Nephron (organoid): Measurements from ENCODE around the gene NABP2.
"Not testable (repeated sequence)": the region's sequence is repeated elsewhere in the genome, so short reads cannot be mapped to it uniquely, and the experiment has no call there.

Experiments
- H3K27ac Mint-ChIP-seq, 3 experiments: 2 replicates each; pipeline ENCODE4 v1.8.0; 2020; ENCODE audit warnings: mixed read lengths in 3 of 3, mild to moderate bottlenecking in 2 of 3, moderate library complexity in 1 of 3
- H3K27me3 Mint-ChIP-seq: 2 replicates; pipeline ENCODE4 v1.8.0; 2021; ENCODE audit warnings: low read depth, mild to moderate bottlenecking, moderate library complexity, mixed read lengths
- H3K36me3 Mint-ChIP-seq: 2 replicates; pipeline ENCODE4 v1.8.0; 2020; ENCODE audit warnings: low read depth, mixed read lengths
- H3K4me1 Mint-ChIP-seq: 2 replicates; pipeline ENCODE4 v1.8.0; 2020; ENCODE audit warnings: mixed read lengths
- H3K4me3 Mint-ChIP-seq, 3 experiments: 2 replicates each; pipeline ENCODE4 v1.8.0; 2020; ENCODE audit warnings: mild to moderate bottlenecking in 3 of 3, mixed read lengths in 3 of 3, moderate library complexity in 2 of 3
- H3K9me3 Mint-ChIP-seq: 2 replicates; pipeline ENCODE4 v1.8.0; 2020; ENCODE audit warnings: mixed read lengths
- CTCF ChIP-seq, 3 experiments: fragments of 200-600 bp; sonication (generic); IDR thresholded peaks; one replicate each; pipeline ENCODE4 v1.5.0; 2021; ENCODE audit warnings: antibody characterized with exemption in 3 of 3; ENCODE audit not compliant: unreplicated experiment in 3 of 3

Gene NABP2

GRCh38 chr12:56189099-56189917, 34.8 kb upstream of the NABP2 start, which contains the start of gene SMARCC2:
TSS of gene SMARCC2 (minus strand) at chr12:56189483. CDS start at chr12:56189461, 22 bp downstream.
- H3K9me3 Mint-ChIP-seq: no peaks in the 10 kb centered on the region
- peaks cover 20% of the 10 kb centered on the region for H3K4me1 Mint-ChIP-seq
- TF ChIP-seq CTCF (IDR thresholded peaks at IDR 0.05; ENCODE audit: unreplicated experiment in 3 of 3): peak; percentile 66 to 79 (median 75)
- peak within 1 kb of the TSS; percentile 96 to 99 (median 97) for H3K4me3 Mint-ChIP-seq
- H3K27me3 Mint-ChIP-seq: no peaks in the 10 kb centered on the region
- peak within 1 kb of the TSS; percentile 93 to 99 (median 99) for H3K27ac Mint-ChIP-seq
- H3K36me3 Mint-ChIP-seq: peaks cover 21% of the 10 kb centered on the region

- no peaks in the 10 kb centered on the region for H3K9me3 Mint-ChIP-seq
- H3K4me1 Mint-ChIP-seq: peaks cover 20% of the 10 kb centered on the region
- no peaks in the 10 kb centered on the region for H3K27me3 Mint-ChIP-seq
- H3K27ac Mint-ChIP-seq: peak overlapping the region; percentile 91 to 99 (median 99)
- peak in 2 of 3 experiments; percentile 15 to 22 for TF ChIP-seq CTCF (IDR thresholded peaks at IDR 0.05; ENCODE audit: unreplicated experiment in 3 of 3)
- H3K4me3 Mint-ChIP-seq: peak overlapping the region; percentile 95 to 99 (median 97)
- H3K36me3 Mint-ChIP-seq: peaks cover 13% of the 10 kb centered on the region
Measured at GRCh38 chr12:56189918-56190694, 34.0 kb upstream of the NABP2 start.

GRCh38 chr12:56190695-56191155, 33.4 kb upstream of the NABP2 start:
- Mint-ChIP-seq H3K4me3 (peak overlapping the region; percentile 95 to 99 (median 97)), H3K4me1 (peaks cover 20% of the 10 kb centered on the region), H3K36me3 (peaks cover 10% of the 10 kb centered on the region), H3K27ac (peak overlapping the region; percentile 91 to 99 (median 99)), H3K9me3 (no peaks in the 10 kb centered on the region), H3K27me3 (no peaks in the 10 kb centered on the region)
- no peak for TF ChIP-seq CTCF (IDR thresholded peaks at IDR 0.05; ENCODE audit: unreplicated experiment in 3 of 3)

GRCh38 chr12:56192582-56192981, 31.6 kb upstream of the NABP2 start:
- Mint-ChIP-seq H3K36me3 (no peaks in the 10 kb centered on the region), H3K27ac (peak overlapping the region; percentile 59 to 85 (median 59)), H3K9me3 (no peaks in the 10 kb centered on the region), H3K4me1 (peaks cover 16% of the 10 kb centered on the region), H3K4me3 (peak overlapping the region; percentile 64 to 75 (median 65)), H3K27me3 (no peaks in the 10 kb centered on the region)
- no peak for TF ChIP-seq CTCF (IDR thresholded peaks at IDR 0.05; ENCODE audit: unreplicated experiment in 3 of 3)

GRCh38 chr12:56193025-56193578, 31.0 kb upstream of the NABP2 start:
- Mint-ChIP-seq H3K36me3 (no peaks in the 10 kb centered on the region), H3K27ac (peak overlapping the region; percentile 59 to 85 (median 59)), H3K27me3 (no peaks in the 10 kb centered on the region), H3K4me3 (peak overlapping the region; percentile 64 to 75 (median 65)), H3K4me1 (peaks cover 11% of the 10 kb centered on the region), H3K9me3 (no peaks in the 10 kb centered on the region)
- TF ChIP-seq CTCF (IDR thresholded peaks at IDR 0.05; ENCODE audit: unreplicated experiment in 3 of 3): peak; percentile 71 to 82 (median 81)

GRCh38 chr12:56196818-56197550, 27.2 kb upstream of the NABP2 start:
- peak overlapping the region in 1 of 3 experiments; percentile 70 for H3K27ac Mint-ChIP-seq
- H3K9me3 Mint-ChIP-seq, H3K4me3 Mint-ChIP-seq, H3K36me3 Mint-ChIP-seq, H3K4me1 Mint-ChIP-seq, H3K27me3 Mint-ChIP-seq: not testable (repeated sequence)
